ENCODE results near the gene CNIH2.

- TF ChIP-seq POLR2AphosphoS5 (IDR thresholded peaks at IDR 0.05) (no peak), CTCF (IDR thresholded peaks at IDR 0.05) (no peak)
These were observed 2.6 kb upstream of the CNIH2 start for GRCh38 chr11:66275396-66275795.
